HL-60 (cell line): ENCODE measurements around the gene APOC4.

ENCODE experiments used
- DNase-seq, 2 experiments: peaks; one replicate each; pipeline ENCODE4 v3.0.0-alpha.2; 2010 to 2020; ENCODE audit warnings: low read depth in 1 of 2, low spot score in 1 of 2
- H3K27ac ChIP-seq: fragments of 250-450 bp; sonication (Bioruptor Pico); replicated peaks from 2 replicates; pipeline ENCODE4 v1.5.1; 2020; ENCODE audit warnings: mild to moderate bottlenecking, moderate library complexity
- H3K27me3 ChIP-seq: fragments of 250-450 bp; sonication (Bioruptor Pico); 2 replicates; pipeline ENCODE4 v1.5.1; 2021; ENCODE audit warnings: mild to moderate bottlenecking, moderate library complexity; ENCODE audit not compliant: insufficient read depth, poor library complexity, severe bottlenecking
- H3K4me3 ChIP-seq: replicated peaks from 2 replicates; pipeline ENCODE4 v1.5.1; 2011; ENCODE audit warnings: mild to moderate bottlenecking, control low read depth, low read length; ENCODE audit not compliant: insufficient read depth
- CTCF ChIP-seq: IDR thresholded peaks from one replicate; pipeline ENCODE4 v1.5.1; 2011; ENCODE audit warnings: low read length, control low read depth, inconsistent platforms; ENCODE audit not compliant: insufficient read depth
- GABPA ChIP-seq: IDR thresholded peaks from 2 replicates; pipeline ENCODE4 v1.6.1; 2012; ENCODE audit warnings: low read depth
- POLR2AphosphoS5 ChIP-seq: IDR thresholded peaks from 2 replicates; pipeline ENCODE4 v1.6.1; 2012; ENCODE audit warnings: low read depth
- SPI1 ChIP-seq: IDR thresholded peaks from 2 replicates; pipeline ENCODE4 v1.6.1; 2012; ENCODE audit warnings: low read depth, mild to moderate bottlenecking, borderline replicate concordance

The APOC4 gene

GRCh38 chr19:44993526-44993925, 51.5 kb downstream of the APOC4 start:
- no peak overlapping the region for H3K27ac ChIP-seq
- H3K4me3 ChIP-seq: no peak overlapping the region
- TF ChIP-seq SPI1: no peak
- TF ChIP-seq POLR2AphosphoS5: no peak
- no peak for TF ChIP-seq GABPA
- H3K27me3 ChIP-seq: no peaks in the 10 kb centered on the region
- no peak for DNase-seq

DNA sequence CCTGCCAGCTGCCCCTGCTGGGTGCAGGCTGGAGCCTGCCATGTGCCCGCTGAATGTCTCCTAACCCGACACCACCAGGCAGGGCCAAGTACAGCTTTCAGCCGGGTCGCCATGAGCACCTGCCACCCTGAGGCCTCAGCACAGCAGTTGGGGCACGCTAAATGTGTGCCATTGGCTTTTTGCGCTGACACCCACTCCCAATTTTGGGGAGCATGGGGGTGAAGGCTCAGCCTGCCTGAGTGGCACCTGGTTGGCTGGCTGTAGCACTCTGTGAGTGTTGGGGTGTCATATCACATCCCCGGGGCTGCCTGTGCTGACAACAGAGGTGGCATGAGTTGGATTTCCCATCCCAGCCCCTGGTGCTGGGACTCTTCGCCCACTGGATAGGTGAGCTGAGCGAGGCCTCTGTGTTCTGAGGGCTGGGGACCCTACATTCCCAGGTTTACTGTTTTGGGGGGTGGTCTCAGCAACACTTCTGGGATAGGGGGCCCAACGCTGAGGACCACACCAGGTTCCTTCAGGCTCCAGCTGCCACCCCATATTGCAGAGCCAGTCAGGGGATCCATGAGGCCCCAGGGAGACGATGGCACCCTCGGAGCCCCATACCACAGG, 52.0 kb downstream of the APOC4 start:
- TF ChIP-seq SPI1 (no peak), POLR2AphosphoS5 (no peak), CTCF (no peak), GABPA (no peak)
- Histone ChIP-seq H3K27me3 (no peaks in the 10 kb centered on the region), H3K27ac (no peak overlapping the region), H3K4me3 (no peak overlapping the region)
- DNase-seq: no peak
